Measurements from ENCODE around the gene C18orf32.
A peak's percentile ranks its signal among the peaks of the same experiment; 100 is the strongest.
"Not testable (repeated sequence)": the region's sequence is repeated elsewhere in the genome, so short reads cannot be mapped to it uniquely, and the experiment has no call there.

C18orf32 gene

GRCh38 chr18:49467599-49467998, 19.4 kb downstream of the C18orf32 start:
- H3K9me3 ChIP-seq (ENCODE audit: control insufficient read depth, insufficient read depth, low read length) = no peaks in the 10 kb centered on the region
- H3K9ac ChIP-seq (ENCODE audit: low read depth, low read length) = no peak overlapping the region
- no peaks in the 10 kb centered on the region for H3K36me3 ChIP-seq (ENCODE audit: insufficient read depth, low read length)
- H3K4me1 ChIP-seq (ENCODE audit: insufficient read depth, low read length) = peaks cover 15% of the 10 kb centered on the region; the same call in 1 of the 2 replicates

GRCh38 chr18:49467019-49467563, 19.9 kb downstream of the C18orf32 start:
- no peak overlapping the region for H3K9ac ChIP-seq (ENCODE audit: low read depth, low read length)
- H3K4me1 ChIP-seq (ENCODE audit: insufficient read depth, low read length) = peaks cover 15% of the 10 kb centered on the region; the same call in 1 of the 2 replicates
- no peaks in the 10 kb centered on the region for H3K36me3 ChIP-seq (ENCODE audit: insufficient read depth, low read length)
- H3K9me3 ChIP-seq (ENCODE audit: control insufficient read depth, insufficient read depth, low read length) = no peaks in the 10 kb centered on the region

- Histone ChIP-seq H3K4me1 (ENCODE audit: insufficient read depth, low read length) (peaks cover 15% of the 10 kb centered on the region; the same call in 1 of the 2 replicates), H3K9me3 (ENCODE audit: control insufficient read depth, insufficient read depth, low read length) (no peaks in the 10 kb centered on the region), H3K9ac (ENCODE audit: low read depth, low read length) (no peak overlapping the region), H3K36me3 (ENCODE audit: insufficient read depth, low read length) (no peaks in the 10 kb centered on the region)
These were observed 22.1 kb downstream of the C18orf32 start for GRCh38 chr18:49464718-49465598.

- Histone ChIP-seq H3K36me3 (ENCODE audit: insufficient read depth, low read length) (no peaks in the 10 kb centered on the region), H3K9me3 (ENCODE audit: control insufficient read depth, insufficient read depth, low read length) (no peaks in the 10 kb centered on the region), H3K9ac (ENCODE audit: low read depth, low read length) (no peak overlapping the region), H3K4me1 (ENCODE audit: insufficient read depth, low read length) (peaks cover 19% of the 10 kb centered on the region; the same call in 1 of the 2 replicates)
These were observed 25.4 kb downstream of the C18orf32 start for GRCh38 chr18:49461602-49461977.

- Histone ChIP-seq H3K4me1 (ENCODE audit: insufficient read depth, low read length) (peaks cover 19% of the 10 kb centered on the region; the same call in 1 of the 2 replicates), H3K9me3 (ENCODE audit: control insufficient read depth, insufficient read depth, low read length) (no peaks in the 10 kb centered on the region), H3K36me3 (ENCODE audit: insufficient read depth, low read length) (no peaks in the 10 kb centered on the region), H3K9ac (ENCODE audit: low read depth, low read length) (peak overlapping the region; percentile 84; the same call in 1 of the 2 replicates)
These were observed 25.9 kb downstream of the C18orf32 start for GRCh38 chr18:49460976-49461601.

GRCh38 chr18:49459404-49460171, 27.4 kb downstream of the C18orf32 start:
- peak overlapping the region; percentile 84 for H3K9ac ChIP-seq (ENCODE audit: low read depth, low read length)
- H3K9me3 ChIP-seq (ENCODE audit: control insufficient read depth, insufficient read depth, low read length) = no peaks in the 10 kb centered on the region
- H3K4me1 ChIP-seq (ENCODE audit: insufficient read depth, low read length) = peaks cover 7% of the 10 kb centered on the region; the same call in 1 of the 2 replicates
- no peaks in the 10 kb centered on the region for H3K36me3 ChIP-seq (ENCODE audit: insufficient read depth, low read length)

GRCh38 chr18:49457616-49458015, 29.4 kb downstream of the C18orf32 start:
- no peaks in the 10 kb centered on the region for H3K9me3 ChIP-seq (ENCODE audit: control insufficient read depth, insufficient read depth, low read length)

GRCh38 chr18:49456794-49457193, 30.2 kb downstream of the C18orf32 start:
- no peaks in the 10 kb centered on the region for H3K36me3 ChIP-seq (ENCODE audit: insufficient read depth, low read length)
- H3K9ac ChIP-seq (ENCODE audit: low read depth, low read length) = no peak overlapping the region
- H3K4me1 ChIP-seq (ENCODE audit: insufficient read depth, low read length) = peaks cover 4% of the 10 kb centered on the region; the same call in 1 of the 2 replicates
- H3K9me3 ChIP-seq (ENCODE audit: control insufficient read depth, insufficient read depth, low read length) = no peaks in the 10 kb centered on the region

More at GRCh38 chr18:49457616-49458015, 29.4 kb downstream of the C18orf32 start:
- no peaks in the 10 kb centered on the region for H3K36me3 ChIP-seq (ENCODE audit: insufficient read depth, low read length)
- peaks cover 4% of the 10 kb centered on the region; the same call in 1 of the 2 replicates for H3K4me1 ChIP-seq (ENCODE audit: insufficient read depth, low read length)
- no peak overlapping the region for H3K9ac ChIP-seq (ENCODE audit: low read depth, low read length)

- H3K36me3 ChIP-seq (ENCODE audit: insufficient read depth, low read length); H3K4me1 ChIP-seq (ENCODE audit: insufficient read depth, low read length); H3K9ac ChIP-seq (ENCODE audit: low read depth, low read length): not testable (repeated sequence)
- H3K9me3 ChIP-seq (ENCODE audit: control insufficient read depth, insufficient read depth, low read length) = peaks cover 20% of the 10 kb centered on the region
These were observed 34.5 kb downstream of the C18orf32 start for GRCh38 chr18:49452534-49452933.

- Histone ChIP-seq H3K9ac (ENCODE audit: low read depth, low read length) (no peak overlapping the region), H3K36me3 (ENCODE audit: insufficient read depth, low read length) (no peaks in the 10 kb centered on the region; the same call in 1 of the 2 replicates), H3K9me3 (ENCODE audit: control insufficient read depth, insufficient read depth, low read length) (peaks cover 20% of the 10 kb centered on the region), H3K4me1 (ENCODE audit: insufficient read depth, low read length) (no peaks in the 10 kb centered on the region)
These were observed 39.0 kb downstream of the C18orf32 start for GRCh38 chr18:49447810-49448745.

- H3K4me1 ChIP-seq (ENCODE audit: insufficient read depth, low read length) = no peaks in the 10 kb centered on the region
- no peak overlapping the region for H3K9ac ChIP-seq (ENCODE audit: low read depth, low read length)
- no peaks in the 10 kb centered on the region; the same call in 1 of the 2 replicates for H3K36me3 ChIP-seq (ENCODE audit: insufficient read depth, low read length)
- peaks cover 19% of the 10 kb centered on the region for H3K9me3 ChIP-seq (ENCODE audit: control insufficient read depth, insufficient read depth, low read length)
These were observed 40.6 kb downstream of the C18orf32 start for GRCh38 chr18:49446481-49446880.

- H3K4me1 ChIP-seq (ENCODE audit: insufficient read depth, low read length) = no peaks in the 10 kb centered on the region
- peaks cover 5% of the 10 kb centered on the region for H3K9me3 ChIP-seq (ENCODE audit: control insufficient read depth, insufficient read depth, low read length)
- no peak overlapping the region for H3K9ac ChIP-seq (ENCODE audit: low read depth, low read length)
- H3K36me3 ChIP-seq (ENCODE audit: insufficient read depth, low read length) = no peaks in the 10 kb centered on the region
These were observed 42.5 kb downstream of the C18orf32 start for GRCh38 chr18:49444581-49444980.

- Histone ChIP-seq H3K36me3 (ENCODE audit: insufficient read depth, low read length) (no peaks in the 10 kb centered on the region), H3K9me3 (ENCODE audit: control insufficient read depth, insufficient read depth, low read length) (peaks cover 5% of the 10 kb centered on the region), H3K4me1 (ENCODE audit: insufficient read depth, low read length) (no peaks in the 10 kb centered on the region), H3K9ac (ENCODE audit: low read depth, low read length) (no peak overlapping the region)
These were observed 43.2 kb downstream of the C18orf32 start for GRCh38 chr18:49443837-49444236.

Data from ES-I3 (cell line).